GM12892 (cell line): Measurements from ENCODE around the gene MAD2L2.

Experiments
- POLR2A ChIP-seq: IDR thresholded peaks from 2 replicates; pipeline ENCODE4 v1.6.1; 2011; ENCODE audit warnings: low read depth, low read length, control low read depth
- POLR2AphosphoS5 ChIP-seq: IDR thresholded peaks from 2 replicates; pipeline ENCODE4 v1.6.1; 2011; ENCODE audit warnings: low read depth, low read length, control low read depth
- TAF1 ChIP-seq: IDR thresholded peaks from 2 replicates; pipeline ENCODE4 v1.6.1; 2011; ENCODE audit warnings: low read depth, mild to moderate bottlenecking, control low read depth, low read length, borderline replicate concordance

DNA sequence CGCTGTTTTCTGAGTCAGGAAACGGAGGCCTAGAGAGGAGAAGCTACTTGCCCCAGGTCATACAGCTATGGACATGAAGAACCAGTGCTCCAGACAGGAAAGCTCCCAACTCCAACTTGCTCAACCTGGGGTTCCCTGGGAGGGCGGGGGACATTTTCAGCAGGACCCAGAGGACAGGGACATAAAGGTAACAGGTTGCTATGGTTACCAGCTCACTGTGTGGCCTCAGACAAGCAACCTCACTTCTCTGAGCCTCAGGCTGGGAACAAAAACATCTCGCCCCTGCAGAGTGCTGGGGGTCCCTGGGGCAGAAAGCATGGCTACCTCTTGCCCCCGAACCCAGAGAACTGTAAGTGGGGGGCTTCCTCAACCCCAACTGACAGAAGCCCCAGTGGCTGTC is 42.8 kb downstream of the MAD2L2 start:
- TF ChIP-seq POLR2A (no peak), POLR2AphosphoS5 (no peak), TAF1 (no peak)
